HG03460 (cell line): ENCODE results near the gene CCDC182.

Experiments used
- ATAC-seq: cut with Tn5 transposase; IDR thresholded peaks from one replicate; pipeline ENCODE4 v1.9.1; 2021; ENCODE audit not compliant: unreplicated experiment

The CCDC182 gene

DNA sequence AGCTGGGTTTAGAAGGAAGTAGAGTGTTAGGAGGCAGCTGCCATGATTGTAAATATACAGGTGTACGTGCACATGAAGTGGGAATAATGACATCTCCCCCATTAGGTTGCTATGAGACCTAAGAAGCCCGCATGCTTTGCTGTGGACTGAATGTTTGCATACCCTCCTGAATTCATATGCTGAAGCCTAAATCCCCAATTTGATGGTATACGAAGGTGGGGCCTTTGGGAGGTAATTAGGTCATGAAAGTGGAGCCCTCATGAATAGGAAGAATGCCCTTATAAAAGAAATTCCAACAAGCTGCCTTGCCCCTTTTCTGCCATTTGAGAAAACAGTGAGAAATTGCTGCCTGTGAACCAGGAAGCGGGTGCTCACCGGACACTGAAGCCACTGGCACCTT, 44.0 kb downstream of the CCDC182 start:
- ATAC-seq = no peak

DNA sequence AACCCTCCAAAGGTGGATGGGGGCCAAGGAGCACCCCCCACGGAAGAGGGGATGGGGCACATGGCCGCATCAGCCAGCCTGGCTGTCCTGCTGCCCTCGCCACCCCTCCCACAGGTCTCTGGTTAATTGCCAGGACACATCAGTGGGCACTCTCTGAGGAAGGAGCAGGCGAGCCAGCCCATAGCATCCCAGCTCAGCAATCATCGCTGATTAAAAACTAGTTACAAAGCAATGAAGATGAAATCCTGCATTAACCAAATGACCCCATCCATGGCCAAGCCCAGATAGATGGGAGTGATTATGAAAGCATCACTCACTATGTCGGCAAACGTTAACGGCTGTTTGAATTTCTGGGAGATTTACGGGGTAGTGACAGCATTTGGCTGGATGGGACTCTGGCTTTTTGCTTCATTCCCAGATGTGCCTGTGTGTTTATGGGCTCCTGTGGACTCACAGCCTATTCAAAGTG, 45.3 kb downstream of the CCDC182 start:
- no peak for ATAC-seq

DNA sequence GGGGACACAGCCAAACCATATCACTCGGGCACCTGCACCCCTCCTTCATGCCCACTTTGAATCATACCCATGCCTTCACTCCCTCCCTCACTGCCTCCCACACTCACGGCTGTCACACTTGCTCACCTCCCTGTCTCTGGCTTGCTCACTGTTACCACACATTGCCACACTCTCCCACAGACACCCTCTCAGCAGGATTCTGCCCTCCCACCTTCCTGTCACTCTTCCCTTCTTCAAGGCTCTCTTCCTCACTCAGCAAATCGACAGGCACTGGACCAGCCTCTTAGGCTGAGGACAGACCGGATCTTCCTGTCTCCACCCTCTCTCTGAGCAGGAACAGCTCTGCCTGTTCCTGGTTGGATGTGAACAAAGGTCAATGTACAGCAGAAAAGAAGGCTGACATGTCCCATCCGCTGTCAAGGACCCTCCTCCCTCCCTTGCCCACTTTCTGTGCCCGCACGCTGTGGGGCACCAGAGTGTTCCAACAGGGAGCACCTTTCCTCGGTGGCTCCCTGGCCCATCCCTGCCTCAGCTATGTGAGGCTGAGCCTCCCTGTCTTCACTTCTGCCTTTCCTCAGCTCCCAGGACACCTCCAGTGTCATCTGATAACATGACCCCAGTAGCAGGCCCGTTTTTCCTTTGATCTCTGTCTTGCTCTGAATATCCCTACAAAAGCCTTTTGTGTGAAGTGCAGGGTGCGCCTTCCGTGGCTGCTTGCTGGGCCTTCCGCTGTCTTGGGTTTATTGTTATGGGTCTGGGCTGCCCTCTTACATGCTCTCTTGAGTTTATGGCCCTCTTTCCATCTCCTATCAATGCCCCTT, 47.0 kb downstream of the CCDC182 start:
- ATAC-seq = no peak

- no peak for ATAC-seq
Observed at GRCh38 chr17:57697197-57697596, 47.9 kb downstream of the CCDC182 start.

GRCh38 chr17:57696050-57696449, 49.0 kb downstream of the CCDC182 start:
- no peak for ATAC-seq
